PC-9 (cell line): ENCODE data around the gene ZNF428.

Experiments used
- CTCF ChIP-seq: fragments of 200-600 bp; sonication (generic); conservative IDR thresholded peaks from 2 replicates; pipeline ENCODE4 v1.6.1; 2017; ENCODE audit warnings: mixed run types, antibody characterized with exemption, mild to moderate bottlenecking, moderate library complexity
- EZH2 ChIP-seq: fragments of 200-600 bp; sonication (generic); IDR thresholded peaks from 2 replicates; pipeline ENCODE4 v1.8.0; 2017; ENCODE audit warnings: antibody characterized with exemption, low read depth

- TF ChIP-seq EZH2 (no peak), CTCF (no peak)
These were observed 14.1 kb upstream of the ZNF428 start for GRCh38 chr19:43633520-43633919.
